Erythroblast (primary cell): ENCODE measurements around the gene TPO.

Experiments
- GATA1 ChIP-seq: IDR thresholded peaks from 2 replicates; pipeline ENCODE4 v1.6.1; 2011; ENCODE audit warnings: low read depth, mild to moderate bottlenecking, control low read depth, low read length, moderate library complexity
- POLR2A ChIP-seq: IDR thresholded peaks from 2 replicates; pipeline ENCODE4 v1.6.1; 2011; ENCODE audit warnings: mild to moderate bottlenecking, low read length

- no peak for TF ChIP-seq POLR2A
- no peak for TF ChIP-seq GATA1
Observed at GRCh38 chr2:1406434-1406833, 6.8 kb upstream of the TPO start.
